ENCODE measurements around the gene CITED4.

CITED4 gene

DNA sequence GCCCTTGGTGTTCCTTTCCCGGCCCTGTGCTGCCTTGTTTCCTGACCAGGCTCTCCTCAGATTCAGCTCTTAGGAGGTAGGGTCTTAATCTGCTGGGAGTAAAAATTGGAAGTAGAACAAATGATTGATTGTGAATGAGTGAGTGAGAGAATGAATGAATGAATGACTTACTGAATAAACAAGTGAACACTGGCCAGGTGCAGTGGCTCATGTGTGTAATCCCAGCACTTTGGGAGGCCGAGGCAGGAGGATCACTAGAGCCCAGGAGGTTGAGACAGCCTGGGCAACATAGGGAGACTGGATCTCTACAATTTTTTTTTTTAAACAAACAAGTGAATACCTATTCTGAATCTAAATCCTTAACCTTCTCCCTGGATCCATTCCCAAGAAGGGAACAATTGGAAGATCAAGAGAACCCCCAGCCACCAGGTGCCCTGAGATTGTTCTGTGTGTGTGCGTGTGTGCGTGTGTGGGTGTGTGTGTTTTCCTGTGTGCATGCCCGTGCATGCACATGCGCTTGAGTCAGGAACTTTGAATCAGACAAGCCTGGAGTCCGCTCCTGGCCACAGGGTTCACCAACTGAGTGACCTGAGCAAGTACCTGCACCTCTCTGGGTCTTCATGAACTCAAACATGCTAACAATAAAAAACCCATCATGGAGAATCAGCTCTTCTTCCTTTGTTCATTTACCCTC, 24.3 kb upstream of the CITED4 start:
- Histone ChIP-seq H3K27ac (ENCODE audit: low read depth, low read length) (no peak overlapping the region), H3K4me1 (ENCODE audit: control insufficient read depth, insufficient read depth, low read length) (no peaks in the 10 kb centered on the region), H3K4me3 (ENCODE audit: low read depth, low read length) (no peak overlapping the region), H3K9me3 (ENCODE audit: control insufficient read depth, insufficient read depth, low read depth, low read length) (no peaks in the 10 kb centered on the region), H3K27me3 (ENCODE audit: control insufficient read depth, insufficient read depth, low read length) (peaks cover 48% of the 10 kb centered on the region), H3K36me3 (ENCODE audit: control insufficient read depth, insufficient read depth, low read length) (no peaks in the 10 kb centered on the region), H3K9ac (ENCODE audit: low read length) (no peak overlapping the region)

DNA sequence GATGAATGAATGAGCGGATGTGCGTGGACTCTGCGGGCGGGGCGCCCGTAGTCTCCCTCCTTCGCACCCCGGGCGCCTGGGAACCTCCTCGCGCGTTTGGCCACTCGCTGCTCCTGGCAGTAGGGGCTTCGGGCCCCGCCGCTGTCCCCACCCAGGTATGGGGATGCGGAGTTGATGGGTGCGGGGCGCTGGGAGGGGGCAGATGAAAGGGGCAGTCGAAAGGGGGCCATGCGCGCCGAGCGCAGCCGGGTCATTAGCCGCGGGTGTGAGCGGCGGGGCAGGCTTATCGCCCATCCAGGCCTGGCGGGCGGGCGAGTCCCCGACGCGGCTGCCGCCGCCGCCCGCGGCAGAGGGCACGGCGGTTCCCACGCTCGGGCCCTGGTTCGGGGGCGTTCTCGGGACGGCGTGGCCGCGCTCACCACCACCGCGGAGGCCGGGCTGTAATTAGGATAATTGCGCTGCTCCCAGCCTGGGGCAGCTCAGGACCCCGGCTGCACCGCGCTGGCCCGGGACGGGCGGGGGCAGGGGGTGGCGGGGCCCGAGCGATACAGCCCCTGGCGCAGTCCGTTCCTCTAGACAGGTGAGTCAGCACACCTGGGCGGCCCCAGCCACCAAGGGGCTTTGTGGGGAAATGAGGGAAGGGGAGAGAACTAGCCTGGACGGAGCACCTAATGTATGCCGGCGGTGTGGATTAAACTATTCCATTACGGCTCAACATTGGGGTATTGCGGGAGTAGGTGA, 22.1 kb upstream of the CITED4 start:
- Histone ChIP-seq H3K27me3 (ENCODE audit: control insufficient read depth, insufficient read depth, low read length) (peaks cover 45% of the 10 kb centered on the region), H3K4me3 (ENCODE audit: low read depth, low read length) (peak overlapping the region; percentile 58), H3K9ac (ENCODE audit: low read length) (no peak overlapping the region), H3K9me3 (ENCODE audit: control insufficient read depth, insufficient read depth, low read depth, low read length) (no peaks in the 10 kb centered on the region), H3K4me1 (ENCODE audit: control insufficient read depth, insufficient read depth, low read length) (peaks cover 6% of the 10 kb centered on the region), H3K36me3 (ENCODE audit: control insufficient read depth, insufficient read depth, low read length) (no peaks in the 10 kb centered on the region), H3K27ac (ENCODE audit: low read depth, low read length) (no peak overlapping the region)

DNA sequence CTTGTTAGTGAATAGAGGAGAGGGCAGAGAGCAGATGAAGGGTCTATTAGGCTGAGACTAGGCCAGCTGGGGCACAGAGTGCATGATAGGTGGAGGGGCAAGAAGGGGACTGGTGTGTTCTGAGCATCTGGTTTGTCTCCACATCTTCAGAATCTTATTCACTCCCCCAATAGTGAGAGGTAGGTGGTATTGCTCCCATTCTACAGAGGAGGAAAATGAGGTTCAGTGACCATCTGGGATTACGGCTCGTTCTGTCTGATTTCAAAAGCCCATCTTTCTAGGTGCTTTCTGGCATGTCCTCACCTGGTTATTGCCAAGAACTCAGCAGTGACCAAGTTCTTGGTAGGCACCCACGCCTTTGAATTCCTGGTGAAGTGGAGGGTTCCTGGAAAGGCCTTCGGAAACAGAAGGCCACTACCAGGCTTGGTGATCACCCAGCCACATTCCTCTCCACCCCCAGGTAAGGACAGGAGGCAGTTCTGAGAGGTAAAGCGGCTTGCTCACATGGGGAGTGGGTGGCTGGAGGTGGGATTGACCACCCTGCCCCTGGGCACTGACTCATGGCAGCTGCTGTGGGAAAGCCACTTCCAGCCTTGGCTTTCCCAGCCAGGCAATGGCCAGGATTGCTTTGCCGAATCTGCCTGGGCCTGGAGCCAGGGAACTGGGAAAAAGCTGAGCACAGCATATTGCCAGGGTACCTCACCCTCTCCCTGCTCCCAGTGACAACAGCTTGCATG, 18.8 kb upstream of the CITED4 start:
- Histone ChIP-seq H3K27ac (ENCODE audit: low read depth, low read length) (no peak overlapping the region), H3K36me3 (ENCODE audit: control insufficient read depth, insufficient read depth, low read length) (no peaks in the 10 kb centered on the region), H3K9ac (ENCODE audit: low read length) (no peak overlapping the region), H3K4me1 (ENCODE audit: control insufficient read depth, insufficient read depth, low read length) (peaks cover 11% of the 10 kb centered on the region), H3K9me3 (ENCODE audit: control insufficient read depth, insufficient read depth, low read depth, low read length) (peaks cover 8% of the 10 kb centered on the region), H3K27me3 (ENCODE audit: control insufficient read depth, insufficient read depth, low read length) (peaks cover 24% of the 10 kb centered on the region), H3K4me3 (ENCODE audit: low read depth, low read length) (no peak overlapping the region)

DNA sequence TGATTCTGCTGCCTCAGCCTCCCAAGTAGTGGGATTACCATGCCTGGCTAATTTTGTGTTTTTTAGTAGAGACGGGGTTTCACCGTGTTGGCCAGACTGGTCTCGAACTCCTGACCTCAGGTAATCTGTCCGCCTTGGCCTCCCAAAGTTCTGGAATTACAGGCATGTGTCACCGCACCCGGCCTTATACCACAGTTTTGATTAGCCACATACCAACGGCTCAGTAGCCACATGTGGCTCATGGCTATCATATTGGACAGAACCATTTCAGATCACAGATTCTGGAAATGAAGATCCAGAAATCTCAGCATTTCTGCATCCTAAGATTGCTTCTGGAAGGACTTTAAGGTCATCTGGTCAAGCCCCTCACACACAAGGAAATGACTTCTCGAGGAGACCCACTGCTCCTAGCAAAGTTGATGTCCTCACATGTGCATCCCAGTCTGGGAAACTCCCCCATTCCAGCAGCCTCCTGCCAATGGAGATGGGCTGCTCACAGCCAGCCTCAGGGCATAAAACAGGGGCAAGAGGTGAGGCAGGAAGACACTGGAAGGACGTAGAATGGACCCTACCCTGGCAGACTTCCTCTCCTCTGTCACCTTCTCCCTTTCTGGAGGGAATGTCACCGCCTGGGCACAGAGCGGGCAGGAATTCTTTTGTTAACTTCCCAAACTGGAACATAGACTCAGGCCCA, 17.5 kb upstream of the CITED4 start:
- H3K9ac ChIP-seq (ENCODE audit: low read length): no peak overlapping the region
- H3K36me3 ChIP-seq (ENCODE audit: control insufficient read depth, insufficient read depth, low read length): no peaks in the 10 kb centered on the region
- H3K27me3 ChIP-seq (ENCODE audit: control insufficient read depth, insufficient read depth, low read length): peaks cover 16% of the 10 kb centered on the region
- peaks cover 8% of the 10 kb centered on the region for H3K9me3 ChIP-seq (ENCODE audit: control insufficient read depth, insufficient read depth, low read depth, low read length)
- H3K27ac ChIP-seq (ENCODE audit: low read depth, low read length): no peak overlapping the region
- peaks cover 11% of the 10 kb centered on the region for H3K4me1 ChIP-seq (ENCODE audit: control insufficient read depth, insufficient read depth, low read length)
- no peak overlapping the region for H3K4me3 ChIP-seq (ENCODE audit: low read depth, low read length)

DNA sequence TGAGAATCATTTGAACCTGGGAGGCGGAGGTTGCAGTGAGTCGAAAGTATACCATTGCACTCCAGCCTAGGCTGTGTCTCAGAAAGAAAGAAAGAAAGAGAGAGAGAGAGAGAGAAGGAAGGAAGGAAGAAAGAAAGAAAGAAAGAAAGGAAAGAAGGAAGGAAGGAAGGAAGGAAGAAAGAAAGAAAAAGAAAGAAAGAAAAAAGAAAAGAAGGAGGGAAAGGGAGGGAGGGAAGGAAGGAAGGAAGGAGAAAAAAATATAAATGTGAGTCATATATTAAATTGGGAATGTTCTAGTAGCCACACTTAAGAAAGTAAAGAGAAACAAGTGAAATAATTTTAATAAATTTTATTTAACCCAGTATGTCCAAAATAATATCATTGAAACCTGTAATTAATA, 16.7 kb upstream of the CITED4 start:
- peaks cover 8% of the 10 kb centered on the region for H3K9me3 ChIP-seq (ENCODE audit: control insufficient read depth, insufficient read depth, low read depth, low read length)
- peaks cover 11% of the 10 kb centered on the region for H3K4me1 ChIP-seq (ENCODE audit: control insufficient read depth, insufficient read depth, low read length)
- no peak overlapping the region for H3K27ac ChIP-seq (ENCODE audit: low read depth, low read length)
- H3K9ac ChIP-seq (ENCODE audit: low read length): no peak overlapping the region
- H3K27me3 ChIP-seq (ENCODE audit: control insufficient read depth, insufficient read depth, low read length): peaks cover 8% of the 10 kb centered on the region
- H3K4me3 ChIP-seq (ENCODE audit: low read depth, low read length): no peak overlapping the region
- H3K36me3 ChIP-seq (ENCODE audit: control insufficient read depth, insufficient read depth, low read length): no peaks in the 10 kb centered on the region

DNA sequence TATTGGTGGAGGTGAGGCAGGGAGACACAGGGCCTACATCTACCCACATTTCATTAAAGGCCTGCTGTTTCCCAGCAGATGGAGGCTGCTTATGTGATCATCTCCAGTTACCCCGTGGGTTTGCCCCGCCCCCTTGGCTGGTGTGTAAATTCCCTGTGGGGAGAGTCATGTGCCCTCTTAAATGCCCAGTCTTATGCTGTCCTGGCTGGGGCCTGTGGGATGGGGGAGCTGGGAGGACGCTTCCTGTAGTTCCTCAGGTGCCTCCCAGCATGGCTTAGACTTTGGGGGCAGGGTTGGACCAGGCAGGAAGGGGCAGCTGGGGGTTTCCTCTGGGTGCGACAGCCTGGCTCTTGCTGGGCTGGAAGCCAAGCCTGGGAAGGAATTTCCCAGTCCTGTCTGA, 15.5 kb upstream of the CITED4 start:
- Histone ChIP-seq H3K27me3 (ENCODE audit: control insufficient read depth, insufficient read depth, low read length) (no peaks in the 10 kb centered on the region; the same call in 1 of the 2 replicates), H3K4me3 (ENCODE audit: low read depth, low read length) (no peak overlapping the region), H3K4me1 (ENCODE audit: control insufficient read depth, insufficient read depth, low read length) (peaks cover 11% of the 10 kb centered on the region), H3K36me3 (ENCODE audit: control insufficient read depth, insufficient read depth, low read length) (no peaks in the 10 kb centered on the region), H3K9ac (ENCODE audit: low read length) (no peak overlapping the region), H3K27ac (ENCODE audit: low read depth, low read length) (no peak overlapping the region), H3K9me3 (ENCODE audit: control insufficient read depth, insufficient read depth, low read depth, low read length) (peaks cover 8% of the 10 kb centered on the region)

DNA sequence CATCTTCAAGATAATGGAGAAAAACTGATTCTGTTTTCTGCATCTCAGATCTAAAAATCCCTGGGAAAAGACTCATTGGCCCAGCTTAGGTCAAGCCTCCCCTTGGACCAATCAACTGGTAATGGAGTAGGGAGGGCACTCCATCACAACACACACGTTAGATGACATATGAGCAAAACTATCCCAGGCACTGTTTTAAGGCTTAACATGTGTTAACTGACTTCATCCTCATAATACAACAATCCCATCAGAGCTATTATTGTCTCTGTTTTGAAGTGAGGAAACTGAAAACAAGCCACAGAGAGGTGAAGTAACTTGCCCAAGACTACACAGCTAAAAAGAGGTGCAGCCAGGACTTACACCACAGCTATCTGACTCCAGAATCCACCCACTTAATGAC, 14.7 kb upstream of the CITED4 start:
- Histone ChIP-seq H3K36me3 (ENCODE audit: control insufficient read depth, insufficient read depth, low read length) (no peaks in the 10 kb centered on the region), H3K4me1 (ENCODE audit: control insufficient read depth, insufficient read depth, low read length) (peaks cover 11% of the 10 kb centered on the region), H3K27ac (ENCODE audit: low read depth, low read length) (no peak overlapping the region), H3K9me3 (ENCODE audit: control insufficient read depth, insufficient read depth, low read depth, low read length) (peaks cover 8% of the 10 kb centered on the region), H3K9ac (ENCODE audit: low read length) (no peak overlapping the region), H3K4me3 (ENCODE audit: low read depth, low read length) (no peak overlapping the region), H3K27me3 (ENCODE audit: control insufficient read depth, insufficient read depth, low read length) (no peaks in the 10 kb centered on the region; the same call in 1 of the 2 replicates)

DNA sequence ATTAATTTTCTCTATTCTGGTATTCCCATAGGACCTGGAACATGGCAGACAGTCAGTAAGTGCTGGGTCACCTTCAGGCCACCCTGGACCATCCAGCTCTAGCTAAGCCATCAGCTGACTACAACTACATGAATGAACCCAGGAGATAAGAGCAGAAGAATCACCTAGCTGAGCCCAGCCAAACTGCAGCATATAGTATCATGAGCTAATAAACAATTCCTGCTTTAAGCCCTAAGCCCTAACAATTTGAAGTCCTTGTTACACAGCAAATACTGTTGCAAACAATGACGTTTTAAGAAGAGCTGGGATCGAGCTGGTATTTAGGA, 14.2 kb upstream of the CITED4 start:
- H3K9me3 ChIP-seq (ENCODE audit: control insufficient read depth, insufficient read depth, low read depth, low read length): peaks cover 8% of the 10 kb centered on the region
- H3K27me3 ChIP-seq (ENCODE audit: control insufficient read depth, insufficient read depth, low read length): no peaks in the 10 kb centered on the region; the same call in 1 of the 2 replicates
- no peak overlapping the region for H3K27ac ChIP-seq (ENCODE audit: low read depth, low read length)
- no peak overlapping the region for H3K4me3 ChIP-seq (ENCODE audit: low read depth, low read length)
- H3K9ac ChIP-seq (ENCODE audit: low read length): no peak overlapping the region
- peaks cover 11% of the 10 kb centered on the region for H3K4me1 ChIP-seq (ENCODE audit: control insufficient read depth, insufficient read depth, low read length)
- H3K36me3 ChIP-seq (ENCODE audit: control insufficient read depth, insufficient read depth, low read length): no peaks in the 10 kb centered on the region

DNA sequence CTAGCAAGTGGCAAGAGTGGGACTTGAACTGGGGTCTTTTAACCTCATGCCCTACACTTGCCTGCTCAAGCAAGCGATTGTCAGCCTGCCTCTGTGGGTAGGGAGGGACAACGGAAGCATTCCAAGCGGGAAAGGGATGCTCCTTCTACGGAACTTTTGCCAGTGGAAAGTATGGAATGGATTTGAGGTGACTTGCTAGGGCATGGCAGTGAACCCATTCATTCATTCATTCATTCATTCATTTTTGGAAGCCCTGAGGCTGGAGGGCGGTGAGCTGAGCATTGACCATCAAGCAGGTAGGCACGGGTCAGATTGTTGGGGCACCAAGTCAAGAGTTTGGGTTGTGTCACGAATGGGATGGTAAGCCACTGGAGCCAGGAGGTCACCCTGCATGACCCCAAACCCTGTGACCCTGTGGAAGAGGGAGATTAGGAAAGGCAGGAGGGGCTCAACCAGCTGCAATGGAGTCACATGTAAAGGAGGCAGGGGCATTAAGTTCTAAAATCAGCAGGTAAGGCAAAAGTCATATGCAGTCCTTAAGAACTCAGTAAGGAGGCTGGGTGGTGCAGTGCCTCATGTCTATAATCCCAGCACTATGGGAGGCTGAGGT, 11.8 kb upstream of the CITED4 start:
- Histone ChIP-seq H3K27ac (ENCODE audit: low read depth, low read length) (no peak overlapping the region), H3K36me3 (ENCODE audit: control insufficient read depth, insufficient read depth, low read length) (no peaks in the 10 kb centered on the region), H3K4me3 (ENCODE audit: low read depth, low read length) (no peak overlapping the region), H3K9ac (ENCODE audit: low read length) (no peak overlapping the region), H3K4me1 (ENCODE audit: control insufficient read depth, insufficient read depth, low read length) (peaks cover 5% of the 10 kb centered on the region; the same call in 1 of the 2 replicates), H3K9me3 (ENCODE audit: control insufficient read depth, insufficient read depth, low read depth, low read length) (peaks cover 20% of the 10 kb centered on the region), H3K27me3 (ENCODE audit: control insufficient read depth, insufficient read depth, low read length) (no peaks in the 10 kb centered on the region; the same call in 1 of the 2 replicates)

DNA sequence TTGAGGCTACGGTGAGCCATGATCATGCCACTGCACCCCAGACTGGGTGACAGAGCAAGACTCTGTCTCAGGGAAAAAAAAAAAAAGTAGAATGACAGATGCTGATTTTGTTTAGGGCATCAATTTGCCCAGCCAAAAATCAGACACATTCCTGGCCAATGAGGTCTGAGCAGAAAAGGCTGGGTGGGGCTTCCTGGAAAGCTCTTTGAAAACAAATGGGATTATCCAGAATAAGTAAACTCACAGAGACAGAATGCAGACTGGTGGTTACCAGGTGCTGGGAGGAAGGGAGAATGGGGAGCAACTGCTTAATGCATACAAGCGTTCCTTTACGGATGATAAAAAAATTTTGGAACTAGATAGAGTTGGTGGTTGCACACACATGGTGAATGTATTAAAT, 10.1 kb upstream of the CITED4 start:
- H3K4me1 ChIP-seq (ENCODE audit: control insufficient read depth, insufficient read depth, low read length): no peaks in the 10 kb centered on the region
- peaks cover 20% of the 10 kb centered on the region for H3K9me3 ChIP-seq (ENCODE audit: control insufficient read depth, insufficient read depth, low read depth, low read length)
- no peak overlapping the region for H3K9ac ChIP-seq (ENCODE audit: low read length)
- H3K27ac ChIP-seq (ENCODE audit: low read depth, low read length): no peak overlapping the region
- H3K4me3 ChIP-seq (ENCODE audit: low read depth, low read length): no peak overlapping the region
- H3K27me3 ChIP-seq (ENCODE audit: control insufficient read depth, insufficient read depth, low read length): no peaks in the 10 kb centered on the region; the same call in 1 of the 2 replicates
- no peaks in the 10 kb centered on the region for H3K36me3 ChIP-seq (ENCODE audit: control insufficient read depth, insufficient read depth, low read length)

Data from HUES6 (cell line).